ENCODE results near the gene KRT14.
"Not testable (repeated sequence)": the region's sequence is repeated elsewhere in the genome, so short reads cannot be mapped to it uniquely, and the experiment has no call there.

The KRT14 gene

GRCh38 chr17:41622340-41623183, 35.9 kb upstream of the KRT14 start:
- DNase-seq = not testable (repeated sequence)

- no peak for DNase-seq
Observed at GRCh38 chr17:41621916-41622315, 35.2 kb upstream of the KRT14 start.

GRCh38 chr17:41621435-41621817, 34.7 kb upstream of the KRT14 start:
- not testable (repeated sequence) for DNase-seq

- DNase-seq = no peak
Observed at GRCh38 chr17:41620583-41621434, 34.1 kb upstream of the KRT14 start.

GRCh38 chr17:41619927-41620582, 33.4 kb upstream of the KRT14 start:
- not testable (repeated sequence) for DNase-seq

- no peak for DNase-seq
Observed at GRCh38 chr17:41619036-41619926, 32.6 kb upstream of the KRT14 start.

GRCh38 chr17:41618341-41619035, 31.8 kb upstream of the KRT14 start:
- no peak for DNase-seq

GRCh38 chr17:41617698-41618097, 31.0 kb upstream of the KRT14 start:
- no peak for DNase-seq

GRCh38 chr17:41617136-41617535, 30.4 kb upstream of the KRT14 start:
- DNase-seq = no peak

- not testable (repeated sequence) for DNase-seq
Observed at GRCh38 chr17:41616486-41616885, 29.8 kb upstream of the KRT14 start.

GRCh38 chr17:41615454-41615853, 28.8 kb upstream of the KRT14 start:
- DNase-seq = no peak

- DNase-seq = not testable (repeated sequence)
Observed at GRCh38 chr17:41614767-41615166, 28.1 kb upstream of the KRT14 start.

- no peak for DNase-seq
Observed at GRCh38 chr17:41614098-41614497, 27.4 kb upstream of the KRT14 start.

- no peak for DNase-seq
Observed at GRCh38 chr17:41613277-41614082, 26.8 kb upstream of the KRT14 start.

- DNase-seq = not testable (repeated sequence)
Observed at GRCh38 chr17:41612376-41613160, 25.9 kb upstream of the KRT14 start, which contains the start of gene KRT16. TSS of gene KRT16 (minus strand) at chr17:41612767. CDS start at chr17:41612688, 79 bp downstream.

GRCh38 chr17:41610965-41611640, 24.4 kb upstream of the KRT14 start:
- DNase-seq = no peak

GRCh38 chr17:41610061-41610517, 23.4 kb upstream of the KRT14 start:
- not testable (repeated sequence) for DNase-seq

GRCh38 chr17:41606930-41607329, 20.2 kb upstream of the KRT14 start:
- not testable (repeated sequence) for DNase-seq

GRCh38 chr17:41602524-41602923, 15.8 kb upstream of the KRT14 start:
- DNase-seq = no peak
